ENCODE measurements around the gene DDX6. TPM values are rescaled to one million over a fixed set of nuclear protein-coding genes. Genes with fewer than 3 reads are reported as not detected.

The DDX6 gene
- total and polyA plus RNA-seq, 10 of the 15 experiments (the other 5 are each of a cell fraction or from before 2014, with no cell fraction given), result 6.6 to 119 (median 48.8) TPM

GRCh38 chr11:118791111-118791960, at the start of gene DDX6 (continued):
- TF ChIP-seq CTCF (IDR thresholded peaks at IDR 0.05 in 2 of 3, conservative IDR thresholded peaks at IDR 0.05 in 1 of 3; ENCODE audit: control insufficient read depth in 2 of 3, extremely low read depth in 1 of 3, insufficient read depth in 1 of 3, low read depth in 3 of 3, low read length in 3 of 3) (peak; percentile 21 to 41 (median 32); a peak in 3 of 6 replicates), TBL1XR1 (IDR thresholded peaks at IDR 0.05; ENCODE audit: low read depth, low read length) (peak; percentile 37; the same call in 1 of the 2 replicates), NFYB (IDR thresholded peaks at IDR 0.05; ENCODE audit: insufficient read depth, low read depth, low read length) (no peak), ATF7 (IDR thresholded peaks at IDR 0.05; ENCODE audit: low read depth) (no peak), NR2C2 (IDR thresholded peaks at IDR 0.05; ENCODE audit: borderline replicate concordance, control insufficient read depth, insufficient read length, low read depth) (no peak), IKZF1 (conservative IDR thresholded peaks at IDR 0.05) (0 out of 2 replicates have a peak, but pooled peaks have one; percentile 58), CBFB (IDR thresholded peaks at IDR 0.05; ENCODE audit: low read depth) (peak; percentile 60; the same call in 1 of the 2 replicates), CEBPZ (IDR thresholded peaks at IDR 0.05; ENCODE audit: low read depth, low read length) (no peak), PKNOX1 (IDR thresholded peaks at IDR 0.05) (0 out of 2 replicates have a peak, but pooled peaks have one; percentile 21), SMAD1 (IDR thresholded peaks at IDR 0.05; ENCODE audit: low read depth, partially characterized antibody) (peak; percentile 70), ZBED1 (IDR thresholded peaks at IDR 0.05; ENCODE audit: borderline replicate concordance) (no peak; the same call in 1 of the 2 replicates), E2F4 (IDR thresholded peaks at IDR 0.05; ENCODE audit: low read depth, low read length) (no peak), DPF2 (IDR thresholded peaks at IDR 0.05) (0 out of 2 replicates have a peak, but pooled peaks have one; percentile 58), GATAD2B (conservative IDR thresholded peaks at IDR 0.05; ENCODE audit: low read depth) (peak; percentile 31; the same call in 1 of the 2 replicates), ZZZ3 (IDR thresholded peaks at IDR 0.05; ENCODE audit: control insufficient read depth, insufficient read length, low read depth) (no peak), PAX5 (IDR thresholded peaks at IDR 0.05; ENCODE audit: borderline replicate concordance, low read depth, low read length) (no peak), ZNF207 (IDR thresholded peaks at IDR 0.05; ENCODE audit: borderline replicate concordance) (peak; percentile 78; the same call in 1 of the 2 replicates), POLR2A (IDR thresholded peaks at IDR 0.05; ENCODE audit: low read depth, low read length) (peak; percentile 82), MEF2B (IDR thresholded peaks at IDR 0.05; ENCODE audit: partially characterized antibody, poor library complexity, severe bottlenecking) (no peak), POLR2AphosphoS2 (IDR thresholded peaks at IDR 0.05; ENCODE audit: low read depth, low read length) (no peak; the same call in 1 of the 2 replicates), KLF5 (IDR thresholded peaks at IDR 0.05; ENCODE audit: partially characterized antibody) (peak; percentile 23), FOXM1 (IDR thresholded peaks at IDR 0.05; ENCODE audit: low read depth, low read length) (peak; percentile 40; the same call in 1 of the 2 replicates)
